Adrenal gland (tissue), 5 donors: Measurements from ENCODE around the gene TMEM192.
"Not testable (repeated sequence)": the region's sequence is repeated elsewhere in the genome, so short reads cannot be mapped to it uniquely, and the experiment has no call there.

Experiments used
- POLR2A ChIP-seq, 2 donors: fragments of 450-650 bp; IDR thresholded peaks; one replicate each; pipeline ENCODE4 v1.6.1; 2017; ENCODE audit warnings: antibody characterized with exemption in 2 of 2, mild to moderate bottlenecking in 2 of 2, moderate library complexity in 1 of 2
- TF ChIP-seq, protein P1 (sequence below), 6 experiments: fragments of 450-650 bp in 4 of 6; fragments of 200-600 bp in 2 of 6; sonication (generic) in 1 of 6; IDR thresholded peaks; 1 replicate in 5 of 6; 2 replicates in 1 of 6; pipeline versions ENCODE4 v1.5.1 to v1.8.0; 2016 to 2021; ENCODE audit warnings: antibody characterized with exemption in 6 of 6, mild to moderate bottlenecking in 2 of 6, moderate library complexity in 1 of 6
- donor health status: DM: no; HTN: no; CAD: no.

GRCh38 chr4:165084787-165085186 lies 27.9 kb downstream of the TMEM192 start:
- TF ChIP-seq, protein P1, sequence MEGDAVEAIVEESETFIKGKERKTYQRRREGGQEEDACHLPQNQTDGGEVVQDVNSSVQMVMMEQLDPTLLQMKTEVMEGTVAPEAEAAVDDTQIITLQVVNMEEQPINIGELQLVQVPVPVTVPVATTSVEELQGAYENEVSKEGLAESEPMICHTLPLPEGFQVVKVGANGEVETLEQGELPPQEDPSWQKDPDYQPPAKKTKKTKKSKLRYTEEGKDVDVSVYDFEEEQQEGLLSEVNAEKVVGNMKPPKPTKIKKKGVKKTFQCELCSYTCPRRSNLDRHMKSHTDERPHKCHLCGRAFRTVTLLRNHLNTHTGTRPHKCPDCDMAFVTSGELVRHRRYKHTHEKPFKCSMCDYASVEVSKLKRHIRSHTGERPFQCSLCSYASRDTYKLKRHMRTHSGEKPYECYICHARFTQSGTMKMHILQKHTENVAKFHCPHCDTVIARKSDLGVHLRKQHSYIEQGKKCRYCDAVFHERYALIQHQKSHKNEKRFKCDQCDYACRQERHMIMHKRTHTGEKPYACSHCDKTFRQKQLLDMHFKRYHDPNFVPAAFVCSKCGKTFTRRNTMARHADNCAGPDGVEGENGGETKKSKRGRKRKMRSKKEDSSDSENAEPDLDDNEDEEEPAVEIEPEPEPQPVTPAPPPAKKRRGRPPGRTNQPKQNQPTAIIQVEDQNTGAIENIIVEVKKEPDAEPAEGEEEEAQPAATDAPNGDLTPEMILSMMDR (IDR thresholded peaks at IDR 0.05), result not testable (repeated sequence)
- not testable (repeated sequence) for TF ChIP-seq POLR2A (IDR thresholded peaks at IDR 0.05)
